H1 (cell line): Measurements from ENCODE around the gene ARL3. TPM values are rescaled to one million over a fixed set of nuclear protein-coding genes. Genes with fewer than 3 reads are reported as not detected.

Source experiments
- CTCF ChIA-PET: fragments of 300-600 bp; sonication (Branson Sonifier 250); formaldehyde crosslinking; loops from one replicate; lab custom pipeline; 2021; ENCODE audit not compliant: partially characterized antibody; lab: Charles Lee
- POLR2A ChIA-PET: fragments of 300-600 bp; sonication (Branson Sonifier 250); formaldehyde crosslinking; loops from one replicate; lab custom pipeline; 2021; ENCODE audit warnings: inconsistent platforms; ENCODE audit not compliant: partially characterized antibody; lab: Charles Lee
- DNase-seq, 2 experiments: peaks; one replicate each; pipeline versions ENCODE4 v3.0.0 to v3.0.0-alpha.2; 2010 to 2022; ENCODE audit warnings: low spot score in 2 of 2, low read depth in 1 of 2, mixed read lengths in 1 of 2
- FAIRE-seq: peaks from 2 replicates; lab custom pipeline; 2011; peaks lifted over from hg19 to GRCh38; lab: Jason Lieb, UNC
- H2AFZ ChIP-seq: 2 replicates; pipeline ENCODE4 v1.8.1; 2012; ENCODE audit warnings: low read length, inconsistent platforms
- H2AK5ac ChIP-seq: 2 replicates; pipeline ENCODE4 v1.6.1; 2013; ENCODE audit warnings: low read depth, low read length
- H2BK120ac ChIP-seq: replicated peaks from 2 replicates; pipeline ENCODE3; 2013; ENCODE audit warnings: low read depth, low read length, inconsistent platforms
- H2BK12ac ChIP-seq: 2 replicates; pipeline ENCODE4 v1.6.1; 2013; ENCODE audit warnings: low read depth, low read length
- H2BK15ac ChIP-seq: 2 replicates; pipeline ENCODE4 v1.6.1; 2013; ENCODE audit warnings: low read length
- H2BK20ac ChIP-seq: 2 replicates; pipeline ENCODE4 v1.6.1; 2013; ENCODE audit warnings: low read length
- H2BK5ac ChIP-seq: 2 replicates; pipeline ENCODE4 v1.6.1; 2013; ENCODE audit warnings: low read depth, low read length
- H3K14ac ChIP-seq: 2 replicates; pipeline ENCODE4 v1.6.1; 2013; ENCODE audit warnings: inconsistent platforms; ENCODE audit not compliant: insufficient read length
- H3K18ac ChIP-seq: 2 replicates; pipeline ENCODE4 v1.6.1; 2013; ENCODE audit warnings: low read length; ENCODE audit errors: extremely low read depth
- H3K23ac ChIP-seq: 2 replicates; pipeline ENCODE4 v1.6.1; 2013; ENCODE audit warnings: inconsistent platforms; ENCODE audit not compliant: insufficient read length
- H3K23me2 ChIP-seq: 2 replicates; pipeline ENCODE4 v1.6.1; 2013; ENCODE audit warnings: low read depth, low read length
- H3K27ac ChIP-seq: 2 replicates; pipeline ENCODE4 v1.6.1; 2011; ENCODE audit warnings: low read depth, low read length, inconsistent platforms
- H3K27me3 ChIP-seq, 4 experiments: replicated peaks in 1 of 4; 1 replicate in 1 of 4; 2 replicates in 3 of 4; pipeline versions ENCODE4 v1.6.1 to v1.8.1; 2011 to 2013; ENCODE audit warnings: low read length in 3 of 4, mild to moderate bottlenecking in 3 of 4, inconsistent platforms in 2 of 4, mixed read lengths in 2 of 4, moderate library complexity in 1 of 4; ENCODE audit not compliant: control insufficient read depth in 3 of 4, insufficient read depth in 3 of 4; ENCODE audit errors: extremely low read depth in 1 of 4
- H3K36me3 ChIP-seq, 4 experiments: 2 replicates each; pipeline versions ENCODE4 v1.6.1 to v1.8.1; 2011 to 2013; ENCODE audit warnings: mild to moderate bottlenecking in 4 of 4, low read length in 3 of 4, moderate library complexity in 2 of 4, control low read depth in 1 of 4, inconsistent platforms in 1 of 4; ENCODE audit not compliant: insufficient read depth in 4 of 4, control insufficient read depth in 2 of 4
- H3K4ac ChIP-seq: replicated peaks from 2 replicates; pipeline ENCODE3; 2013; ENCODE audit warnings: low read length, low read depth, mixed read lengths, inconsistent platforms; ENCODE audit not compliant: insufficient read length
- H3K4me1 ChIP-seq, 4 experiments: replicated peaks in 1 of 4; 1 replicate in 1 of 4; 2 replicates in 3 of 4; pipeline versions ENCODE4 v1.6.1 to v1.8.1; 2011 to 2013; ENCODE audit warnings: low read length in 3 of 4, inconsistent platforms in 2 of 4, mixed read lengths in 1 of 4; ENCODE audit not compliant: insufficient read depth in 4 of 4, control insufficient read depth in 3 of 4
- H3K4me2 ChIP-seq, 2 experiments: 2 replicates each; pipeline versions ENCODE4 v1.6.1 to v1.8.1; 2011 to 2013; ENCODE audit warnings: low read depth in 2 of 2, low read length in 2 of 2, control low read depth in 1 of 2, inconsistent platforms in 1 of 2, mild to moderate bottlenecking in 1 of 2; ENCODE audit not compliant: insufficient read depth in 1 of 2
- H3K4me3 ChIP-seq, 4 experiments: fragments of 200-600, 300-600 bp in 1 of 4; sonication (generic), shearing (Covaris generic), sonication (Bioruptor Twin) in 1 of 4; 2 replicates each; pipeline versions ENCODE4 v1.5.1 to v1.8.1; 2011 to 2016; ENCODE audit warnings: low read length in 4 of 4, low read depth in 3 of 4, control low read depth in 2 of 4, inconsistent platforms in 2 of 4, mild to moderate bottlenecking in 2 of 4, mixed read lengths in 1 of 4, moderate library complexity in 1 of 4; ENCODE audit not compliant: insufficient read depth in 2 of 4; ENCODE audit errors: extremely low read depth in 1 of 4
- H3K56ac ChIP-seq: replicated peaks from 2 replicates; pipeline ENCODE3; 2013; ENCODE audit warnings: low read depth, mild to moderate bottlenecking, mixed read lengths, low read length, inconsistent platforms; ENCODE audit not compliant: insufficient read length
- H3K79me1 ChIP-seq: 2 replicates; pipeline ENCODE4 v1.6.1; 2013; ENCODE audit warnings: low read depth, low read length, control low read depth
- H3K79me2 ChIP-seq, 2 experiments: 2 replicates each; pipeline versions ENCODE4 v1.6.1 to v1.8.1; 2012 to 2013; ENCODE audit warnings: low read length in 2 of 2, mild to moderate bottlenecking in 2 of 2, inconsistent platforms in 1 of 2; ENCODE audit not compliant: insufficient read depth in 2 of 2, control insufficient read depth in 1 of 2
- H3K9ac ChIP-seq, 4 experiments: replicated peaks in 1 of 4; 1 replicate in 1 of 4; 2 replicates in 3 of 4; pipeline versions ENCODE4 v1.6.1 to v1.8.1; 2011 to 2013; ENCODE audit warnings: low read depth in 3 of 4, low read length in 3 of 4, control low read depth in 2 of 4, mild to moderate bottlenecking in 2 of 4, moderate library complexity in 2 of 4, inconsistent platforms in 1 of 4; ENCODE audit errors: extremely low read depth in 1 of 4
- H3K9me3 ChIP-seq, 2 experiments: 2 replicates each; pipeline versions ENCODE4 v1.6.1 to v1.8.1; 2012 to 2013; ENCODE audit warnings: mild to moderate bottlenecking in 2 of 2, moderate library complexity in 2 of 2, control low read depth in 1 of 2, inconsistent platforms in 1 of 2, low read depth in 1 of 2, low read length in 1 of 2, mixed read lengths in 1 of 2; ENCODE audit not compliant: insufficient read depth in 2 of 2
- H4K20me1 ChIP-seq, 2 experiments: replicated peaks in 1 of 2; 2 replicates each; pipeline versions ENCODE3 to v1.8.1; 2011 to 2013; ENCODE audit warnings: inconsistent platforms in 2 of 2, low read length in 2 of 2, mild to moderate bottlenecking in 1 of 2; ENCODE audit not compliant: insufficient read depth in 2 of 2, control insufficient read depth in 1 of 2
- H4K5ac ChIP-seq: 2 replicates; pipeline ENCODE4 v1.6.1; 2013; ENCODE audit warnings: low read length, low read depth, mixed read lengths, inconsistent platforms; ENCODE audit not compliant: insufficient read length
- H4K8ac ChIP-seq: 2 replicates; pipeline ENCODE4 v1.8.0; 2013; ENCODE audit warnings: mild to moderate bottlenecking, moderate library complexity, low read length, inconsistent platforms; ENCODE audit not compliant: insufficient read depth; ENCODE audit errors: extremely low read depth
- H4K91ac ChIP-seq: replicated peaks from 2 replicates; pipeline ENCODE3; 2013; ENCODE audit warnings: low read length, mixed read lengths, inconsistent platforms; ENCODE audit not compliant: insufficient read length
- BACH1 ChIP-seq: IDR thresholded peaks from 2 replicates; pipeline ENCODE4 v1.6.1; 2012; ENCODE audit warnings: low read length, improper control_type of control experiment
- CTBP2 ChIP-seq: IDR thresholded peaks from 2 replicates; pipeline ENCODE4 v1.7.0; 2011; ENCODE audit warnings: borderline replicate concordance, mild to moderate bottlenecking, moderate library complexity, mixed read lengths, low read length; ENCODE audit not compliant: insufficient read depth, insufficient read length
- EGR1 ChIP-seq: IDR thresholded peaks from 2 replicates; pipeline ENCODE4 v1.6.1; 2011; ENCODE audit warnings: low read depth, low read length, borderline replicate concordance
- EZH2 ChIP-seq: fragments of 200-600 bp; sonication (generic); IDR thresholded peaks from 2 replicates; pipeline ENCODE4 v1.7.1; 2012; ENCODE audit warnings: low read depth, mild to moderate bottlenecking, moderate library complexity, low read length, inconsistent platforms; ENCODE audit not compliant: severe bottlenecking
- GABPA ChIP-seq: IDR thresholded peaks from 2 replicates; pipeline ENCODE4 v1.6.1; 2011; ENCODE audit warnings: mild to moderate bottlenecking, low read length, moderate library complexity, borderline replicate concordance; ENCODE audit not compliant: insufficient read depth
- HDAC2 ChIP-seq, 2 experiments: fragments of 300-600 bp in 1 of 2; sonication (generic) in 1 of 2; IDR thresholded peaks; 2 replicates each; pipeline ENCODE4 v1.6.1; 2011 to 2012; ENCODE audit warnings: low read depth in 2 of 2, low read length in 2 of 2, mild to moderate bottlenecking in 2 of 2, moderate library complexity in 2 of 2, borderline replicate concordance in 1 of 2, inconsistent platforms in 1 of 2
- RAD21 ChIP-seq, 2 experiments: IDR thresholded peaks in 1 of 2; conservative IDR thresholded peaks in 1 of 2; 2 replicates each; pipeline ENCODE4 v1.6.1; 2011; ENCODE audit warnings: low read depth in 2 of 2, low read length in 2 of 2, improper control_type of control experiment in 1 of 2, inconsistent platforms in 1 of 2, mild to moderate bottlenecking in 1 of 2, moderate library complexity in 1 of 2
- SAP30 ChIP-seq: fragments of 300-600 bp; sonication (generic); IDR thresholded peaks from 2 replicates; pipeline ENCODE4 v1.7.1; 2012; ENCODE audit warnings: low read length, moderate library complexity, mild to moderate bottlenecking, inconsistent platforms; ENCODE audit not compliant: insufficient read depth, insufficient replicate concordance
- SIN3A ChIP-seq, 2 experiments: IDR thresholded peaks in 1 of 2; conservative IDR thresholded peaks in 1 of 2; 2 replicates each; pipeline ENCODE4 v1.6.1; 2011 to 2012; ENCODE audit warnings: low read length in 2 of 2, improper control_type of control experiment in 1 of 2, low read depth in 1 of 2, mild to moderate bottlenecking in 1 of 2
- YY1 ChIP-seq: IDR thresholded peaks from 2 replicates; pipeline ENCODE4 v1.6.1; 2011; ENCODE audit warnings: low read depth, mild to moderate bottlenecking, low read length
- WGBS, 2 experiments: shearing (Covaris generic) in 1 of 2; methylation state at CpG; one replicate each; pipeline versions ENCODE4 v1.1.6 to v1.1.7; 2013 to 2015; ENCODE audit warnings: low lambda C conversion rate in 2 of 2, mixed read lengths in 2 of 2, inconsistent platforms in 1 of 2, low coverage in 1 of 2, missing lambda C conversion rate in 1 of 2; ENCODE audit not compliant: insufficient replicate concordance in 2 of 2, insufficient coverage in 1 of 2, insufficient read length in 1 of 2; ENCODE audit errors: extremely low coverage in 1 of 2, missing lambda C conversion rate in 1 of 2; 5-methylcytosine and 5-hydroxymethylcytosine counted together
- polyA plus RNA-seq, 7 experiments: library from polyadenylated mRNA; depleted of rRNA in 3 of 7; stranded (reverse) in 5 of 7; unstranded in 2 of 7; fragments of >200 nt in 5 of 7; fragments of 200-250 nt in 2 of 7; gene quantifications; 1 replicate in 5 of 7; 2 replicates in 1 of 7; 4 replicates in 1 of 7; pipeline versions ENCODE4 v1.2.1 to v1.2.3, GENCODE V29; 2011 to 2013; ENCODE audit warnings: missing spikeins in 2 of 7, mixed read lengths in 2 of 7
- total RNA-seq: library from RNA; stranded (reverse); fragmentation: NEBNext Ultra II Directional; extraction: Animal tissue kit (Norgen Biotek cat#: 25700); gene quantifications from 2 replicates; pipeline ENCODE4 v1.2.1, GENCODE V29; 2021

ARL3 gene
- total and polyA plus RNA-seq, 2 of the 8 experiments (the other 6 are each of a cell fraction or from before 2014, with no cell fraction given), result 8.8 to 16.2 TPM

DNA sequence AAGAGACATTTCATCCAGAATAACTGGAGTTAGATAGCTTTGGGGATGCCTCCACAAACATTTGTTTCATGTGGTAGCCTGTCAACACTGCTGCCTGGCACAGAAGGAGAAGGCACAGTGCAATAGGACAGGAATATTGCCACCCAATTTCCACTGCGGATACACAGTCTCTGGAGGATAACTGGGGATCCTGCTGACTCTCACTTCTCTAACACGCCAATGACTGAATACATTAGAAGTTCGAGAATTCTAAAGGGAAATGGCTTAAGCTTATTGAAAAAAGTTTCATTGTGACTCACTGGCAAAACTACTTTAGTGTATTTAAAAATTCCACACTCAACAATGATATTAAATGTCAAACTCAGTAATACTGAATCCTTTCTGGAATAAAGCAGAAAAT, 12.9 kb downstream of the ARL3 start:
- TF ChIP-seq SIN3A (conservative IDR thresholded peaks at IDR 0.05 in 1 of 2, IDR thresholded peaks at IDR 0.05 in 1 of 2; ENCODE audit: low read depth in 1 of 2, low read length in 2 of 2), result no peak
- TF ChIP-seq CTBP2, result no peak
- TF ChIP-seq YY1, result no peak
- no peak for TF ChIP-seq SAP30
- no peak for TF ChIP-seq BACH1
- no peak for TF ChIP-seq EGR1
- no peak for TF ChIP-seq RAD21 (IDR thresholded peaks at IDR 0.05 in 1 of 2, conservative IDR thresholded peaks at IDR 0.05 in 1 of 2; ENCODE audit: low read depth in 2 of 2, low read length in 2 of 2)
- no peak for TF ChIP-seq HDAC2 (IDR thresholded peaks at IDR 0.05; ENCODE audit: borderline replicate concordance in 1 of 2, low read depth in 2 of 2, low read length in 2 of 2)
- TF ChIP-seq EZH2, result no peak
- TF ChIP-seq GABPA, result no peak
- FAIRE-seq (no peak), DNase-seq (no peak)
- no peak overlapping the region for H4K5ac ChIP-seq
- no peaks in the 10 kb centered on the region for H3K79me2 ChIP-seq
- no peak overlapping the region for H2BK12ac ChIP-seq
- H3K36me3 ChIP-seq, result peaks cover 0 to 19% (median 11%) of the 10 kb centered on the region in 4 experiments; a peak in 5 of 8 replicates
- no peak overlapping the region for H3K4me2 ChIP-seq
- no peak overlapping the region for H2AK5ac ChIP-seq
- H3K23me2 ChIP-seq, result no peaks in the 10 kb centered on the region
- no peak overlapping the region for H2BK15ac ChIP-seq
- H3K23ac ChIP-seq, result no peak overlapping the region
- H3K18ac ChIP-seq, result no peak overlapping the region
- H4K8ac ChIP-seq, result no peak overlapping the region
- no peaks in the 10 kb centered on the region for H3K4me1 ChIP-seq
- CTCF ChIA-PET, result interaction anchor here (0.6 to 2.6 kb wide), 5 partner anchors 12 to 130 kb away, joined by 3 to 7 read pairs (median 3); no protein-coding TSS in a partner anchor
- H3K4me3 ChIP-seq, result no peak overlapping the region
- H3K27ac ChIP-seq, result no peak overlapping the region
- no peak overlapping the region for H2AFZ ChIP-seq
- no peak overlapping the region for H3K4ac ChIP-seq
- H3K27me3 ChIP-seq, result no peaks in the 10 kb centered on the region
- no peak overlapping the region for H3K56ac ChIP-seq
- H4K91ac ChIP-seq, result no peak overlapping the region
- H3K9me3 ChIP-seq, result no peaks in the 10 kb centered on the region
- no peak overlapping the region for H2BK5ac ChIP-seq
- 99% methylated on average over 3 of the region's 3 CpGs; no CpG with 5 or more reads in 1 of the 2 experiments for WGBS, 2 experiments
- POLR2A ChIA-PET, result interaction anchor here (1.3 to 1.7 kb wide), 2 partner anchors 10 to 11 kb away, joined by 3 to 4 read pairs; no protein-coding TSS in a partner anchor
- no peak overlapping the region for H2BK120ac ChIP-seq
- H3K9ac ChIP-seq, result no peak overlapping the region
- no peak overlapping the region for H2BK20ac ChIP-seq
- H3K79me1 ChIP-seq, result peaks cover 2% of the 10 kb centered on the region; the same call in 1 of the 2 replicates
- peaks cover 0 to 4% of the 10 kb centered on the region in 2 experiments for H4K20me1 ChIP-seq
- no peak overlapping the region for H3K14ac ChIP-seq
